ENCODE data around the gene HIBCH.

- TF ChIP-seq EZH2 (IDR thresholded peaks at IDR 0.05; ENCODE audit: insufficient read depth, poor library complexity, severe bottlenecking) (no peak), EZH2phosphoT487 (IDR thresholded peaks at IDR 0.05; ENCODE audit: insufficient read depth, low read depth) (no peak)
These were observed 7.6 kb downstream of the HIBCH start for GRCh38 chr2:190311893-190312634.
